HepG2 (cell line): ENCODE results near the gene DPM2. TPM values are rescaled to one million over a fixed set of nuclear protein-coding genes. Genes with fewer than 3 reads are reported as not detected.
A peak's percentile ranks its signal among the peaks of the same experiment; 100 is the strongest.

ENCODE experiments used
- ATAC-seq: fragments of 200-7000 bp; cut with Tn5 transposase; 3 replicates; pipeline ENCODE4 v1.9.1; 2020; ENCODE audit warnings: mild to moderate bottlenecking, moderate library complexity
- BruUV-seq: library from RNA; stranded (reverse); fragments of 400-500 nt; replicated peaks from 2 replicates; lab custom pipeline; 2021; lab: Mats Ljungman, UMichigan
- CTCF ChIA-PET: fragments of 300-600 bp; formaldehyde crosslinking; extraction: SDS; loops from one replicate; lab custom pipeline; 2021; ENCODE audit warnings: low total read pairs, inconsistent platforms, low intra/inter-chr PET ratio; lab: Yijun Ruan, JAX
- POLR2A ChIA-PET: fragments of 350-600 bp; sonication (Branson Sonifier 250); formaldehyde crosslinking; loops from one replicate; lab custom pipeline; 2020; ENCODE audit warnings: antibody characterized with exemption, inconsistent platforms; lab: Yijun Ruan, JAX
- DNase-seq: peaks from one replicate; pipeline ENCODE4 v3.0.0-alpha.2; 2015; ENCODE audit warnings: low spot score
- FAIRE-seq: peaks from 3 replicates; lab custom pipeline; 2011; peaks lifted over from hg19 to GRCh38; lab: Jason Lieb, UNC
- H2AFZ ChIP-seq: one replicate; pipeline ENCODE4 v1.6.1; 2011; ENCODE audit warnings: low read length, inconsistent platforms
- H3K27ac ChIP-seq: fragments of 300-600 bp; 3 replicates; pipeline ENCODE4 v1.8.0; 2011; ENCODE audit warnings: mixed run types, mild to moderate bottlenecking, mixed read lengths, low read length, inconsistent platforms; ENCODE audit not compliant: insufficient read depth; ENCODE audit errors: extremely low read length
- H3K27me3 ChIP-seq, 2 experiments: fragments of 200-600 bp in 1 of 2; 2 replicates in 1 of 2; 3 replicates in 1 of 2; pipeline versions ENCODE4 v1.6.0 to v1.8.0; 2011; ENCODE audit warnings: low read length in 2 of 2, mild to moderate bottlenecking in 2 of 2, moderate library complexity in 2 of 2, inconsistent platforms in 1 of 2; ENCODE audit not compliant: insufficient read depth in 2 of 2, control insufficient read depth in 1 of 2
- H3K36me3 ChIP-seq, 2 experiments: fragments of 200-600 bp in 1 of 2; replicated peaks in 1 of 2; 2 replicates in 1 of 2; 3 replicates in 1 of 2; pipeline versions ENCODE4 v1.5.1 to v1.8.0; 2011; ENCODE audit warnings: low read length in 2 of 2, inconsistent platforms in 1 of 2; ENCODE audit not compliant: insufficient read depth in 2 of 2, control insufficient read depth in 1 of 2
- H3K4me1 ChIP-seq: 2 replicates; pipeline ENCODE4 v1.5.1; 2012; ENCODE audit warnings: low read length, inconsistent platforms; ENCODE audit not compliant: insufficient read depth
- H3K4me2 ChIP-seq: 2 replicates; pipeline ENCODE4 v1.6.0; 2011; ENCODE audit warnings: low read depth, low read length, inconsistent platforms
- H3K4me3 ChIP-seq, 3 experiments: fragments of 200-600 bp in 1 of 3; sonication (generic), shearing (Covaris generic) in 1 of 3; replicated peaks in 1 of 3; 2 replicates each; pipeline ENCODE4 v1.5.1; 2011 to 2016; ENCODE audit warnings: low read length in 3 of 3, inconsistent platforms in 2 of 3, low read depth in 2 of 3, mild to moderate bottlenecking in 2 of 3, control low read depth in 1 of 3, mixed read lengths in 1 of 3; ENCODE audit not compliant: insufficient read depth in 1 of 3
- H3K79me2 ChIP-seq: one replicate; pipeline ENCODE4 v1.6.1; 2011; ENCODE audit warnings: low read length, inconsistent platforms; ENCODE audit not compliant: insufficient read depth
- H3K9ac ChIP-seq: 2 replicates; pipeline ENCODE4 v1.6.0; 2011; ENCODE audit warnings: mild to moderate bottlenecking, low read depth, low read length, inconsistent platforms; ENCODE audit not compliant: insufficient read depth
- H3K9me3 ChIP-seq: 2 replicates; pipeline ENCODE4 v1.5.1; 2012; ENCODE audit warnings: mild to moderate bottlenecking, low read length
- H4K20me1 ChIP-seq: 2 replicates; pipeline ENCODE4 v1.6.0; 2011; ENCODE audit warnings: inconsistent platforms, mild to moderate bottlenecking, low read length, moderate library complexity; ENCODE audit not compliant: insufficient read depth
- HNRNPLL ChIP-seq: fragments of 200-400 bp; formaldehyde crosslinking; IDR thresholded peaks from 2 replicates; pipeline ENCODE4 v1.6.1; 2017; ENCODE audit warnings: mild to moderate bottlenecking, low read depth, low read length; ENCODE audit not compliant: poor library complexity, severe bottlenecking
- KAT8 ChIP-seq: IDR thresholded peaks from 2 replicates; pipeline ENCODE4 v1.6.1; 2016; ENCODE audit warnings: missing genetic modification reagents, missing compliant biosample characterization
- PATZ1 ChIP-seq: sonication (generic); formaldehyde crosslinking; IDR thresholded peaks from 2 replicates; pipeline ENCODE4 v1.4.0; 2020; ENCODE audit warnings: missing genetic modification reagents
- SATB2 ChIP-seq: sonication (generic); formaldehyde crosslinking; IDR thresholded peaks from 2 replicates; pipeline ENCODE4 v1.5.0; 2020; ENCODE audit warnings: missing genetic modification reagents
- SRY ChIP-seq: sonication (generic); formaldehyde crosslinking; IDR thresholded peaks from 2 replicates; pipeline ENCODE4 v1.8.0; 2022; ENCODE audit warnings: mild to moderate bottlenecking, missing genetic modification reagents
- THRA ChIP-seq: sonication (generic); formaldehyde crosslinking; IDR thresholded peaks from 2 replicates; pipeline ENCODE4 v1.4.0; 2020; ENCODE audit warnings: missing genetic modification reagents, borderline replicate concordance
- ZBTB42 ChIP-seq: sonication (generic); formaldehyde crosslinking; IDR thresholded peaks from 2 replicates; pipeline ENCODE4 v1.5.0; 2020; ENCODE audit warnings: mild to moderate bottlenecking, missing genetic modification reagents
- ZNF276 ChIP-seq: sonication (generic); formaldehyde crosslinking; IDR thresholded peaks from 2 replicates; pipeline ENCODE4 v1.4.0; 2020; ENCODE audit warnings: mild to moderate bottlenecking, low read depth, missing genetic modification reagents
- ZNF512B ChIP-seq: sonication (generic); formaldehyde crosslinking; IDR thresholded peaks from 2 replicates; pipeline ENCODE4 v1.5.1; 2020; ENCODE audit warnings: missing genetic modification reagents, mild to moderate bottlenecking, borderline replicate concordance
- ZNF629 ChIP-seq: sonication (generic); formaldehyde crosslinking; conservative IDR thresholded peaks from 2 replicates; pipeline ENCODE4 v1.5.0; 2020; ENCODE audit warnings: missing genetic modification reagents
- ZNF691 ChIP-seq: sonication (generic); formaldehyde crosslinking; IDR thresholded peaks from 2 replicates; pipeline ENCODE4 v1.4.0; 2020; ENCODE audit warnings: missing genetic modification reagents, low read depth, mild to moderate bottlenecking, borderline replicate concordance
- WGBS: methylation state at CpG from one replicate; pipeline ENCODE4 v1.1.6; 2017; ENCODE audit warnings: low lambda C conversion rate; 5-methylcytosine and 5-hydroxymethylcytosine counted together
- in situ Hi-C: cut with HindIII; loops from 2 replicates; pipeline ENCODE4 v1.10.0; 2017; ENCODE audit warnings: low pct_unique_long_range_greater_than_20kb; ENCODE audit not compliant: extremely low pct_ligation_motif_present
- intact Hi-C: fragments of 100-400 bp; cut with micrococcal nuclease; formaldehyde crosslinking; loops from one replicate; pipeline ENCODE4 v1.10.0; 2022; ENCODE audit not compliant: unreplicated experiment
- polyA plus RNA-seq, 8 experiments: library from polyadenylated mRNA; depleted of rRNA in 3 of 8; stranded (reverse) in 7 of 8; unstranded in 1 of 8; fragments of >200 nt; fragmentation: Illumina TruSeq in 4 of 8; extraction: Trizol in 4 of 8; gene quantifications; 2 replicates each; pipeline versions ENCODE4 v1.2.1 to v1.2.3, GENCODE V29; 2011 to 2016; ENCODE audit warnings: low read depth in 4 of 8, missing spikeins in 1 of 8, mixed read lengths in 1 of 8; ENCODE audit not compliant: insufficient read depth in 1 of 8
- total RNA-seq, 5 experiments: library from RNA; depleted of rRNA; stranded (reverse); fragments of >200 nt; fragmentation: Illumina TruSeq; extraction: Trizol; gene quantifications; 2 replicates each; pipeline ENCODE4 v1.2.3, GENCODE V29; 2016; ENCODE audit warnings: low read depth in 1 of 5

Gene DPM2
- total and polyA plus RNA-seq, 2 of the 13 experiments (the other 11 are each of a cell fraction or from before 2014, with no cell fraction given), result 24.8 to 35.3 TPM

- ATAC-seq (peak; percentile 56), FAIRE-seq (no peak), DNase-seq (peak; percentile 60)
- intact Hi-C loops, result no loop called here
- Histone ChIP-seq H3K36me3 (peaks cover under 1 to 1% of the 10 kb centered on the region in 2 experiments; a peak in 1 of 5 replicates), H3K4me2 (peak overlapping the region; percentile 74), H3K9ac (peak overlapping the region; percentile 39; the same call in 1 of the 2 replicates), H3K27me3 (no peaks in the 10 kb centered on the region), H3K79me2 (no peaks in the 10 kb centered on the region), H3K9me3 (no peaks in the 10 kb centered on the region), H3K27ac (no peak overlapping the region), H3K4me1 (peaks cover 47% of the 10 kb centered on the region), H2AFZ (no peak overlapping the region), H3K4me3 (peak overlapping the region; percentile 39 to 62 (median 41)), H4K20me1 (no peaks in the 10 kb centered on the region)
- WGBS, result 3% methylated on average over 5 of the region's 12 CpGs
- BruUV-seq, result no TSS peak
- in situ Hi-C loops, result no loop called here
- CTCF ChIA-PET, result no interaction called here
- POLR2A ChIA-PET, result interaction anchor here (1.8 to 4.5 kb wide), 3 partner anchors 10 to 134 kb away, joined by 5 to 78 read pairs (median 7); partner anchors contain the start of gene ST6GALNAC4
- no peak for TF ChIP-seq ZNF512B (CRISPR knock-in tag)
- peak; percentile 24; the same call in 1 of the 2 replicates for TF ChIP-seq KAT8 (CRISPR knock-in tag)
- TF ChIP-seq PATZ1 (CRISPR knock-in tag), result peak; percentile 74
- TF ChIP-seq SRY (CRISPR knock-in tag), result no peak
- no peak for TF ChIP-seq THRA (CRISPR knock-in tag)
- TF ChIP-seq ZNF629 (CRISPR knock-in tag), result no peak
- no peak for TF ChIP-seq HNRNPLL
- no peak for TF ChIP-seq SATB2 (CRISPR knock-in tag)
- TF ChIP-seq ZBTB42 (CRISPR knock-in tag), result no peak
- no peak for TF ChIP-seq ZNF691 (CRISPR knock-in tag)
- TF ChIP-seq ZNF276 (CRISPR knock-in tag), result no peak
Observed at GRCh38 chr9:127904561-127905003, 33.1 kb downstream of the DPM2 start.
